Gastrocnemius medialis (tissue), 4 donors: Measurements from ENCODE around the gene JUP.

Experiments used
- POLR2A ChIP-seq, 2 donors: fragments of 450-650 bp; IDR thresholded peaks; one replicate each; pipeline ENCODE4 v1.6.1; 2017; ENCODE audit warnings: antibody characterized with exemption in 2 of 2, mild to moderate bottlenecking in 2 of 2, moderate library complexity in 2 of 2
- TF ChIP-seq, protein P1 (sequence below), 5 experiments: fragments of 450-650 bp in 3 of 5; fragments of 200-600 bp in 2 of 5; sonication (generic) in 2 of 5; IDR thresholded peaks in 4 of 5; conservative IDR thresholded peaks in 1 of 5; 1 replicate in 4 of 5; 2 replicates in 1 of 5; pipeline ENCODE4 v1.5.1; 2016 to 2019; ENCODE audit warnings: antibody characterized with exemption in 5 of 5, mild to moderate bottlenecking in 3 of 5, moderate library complexity in 3 of 5

DNA sequence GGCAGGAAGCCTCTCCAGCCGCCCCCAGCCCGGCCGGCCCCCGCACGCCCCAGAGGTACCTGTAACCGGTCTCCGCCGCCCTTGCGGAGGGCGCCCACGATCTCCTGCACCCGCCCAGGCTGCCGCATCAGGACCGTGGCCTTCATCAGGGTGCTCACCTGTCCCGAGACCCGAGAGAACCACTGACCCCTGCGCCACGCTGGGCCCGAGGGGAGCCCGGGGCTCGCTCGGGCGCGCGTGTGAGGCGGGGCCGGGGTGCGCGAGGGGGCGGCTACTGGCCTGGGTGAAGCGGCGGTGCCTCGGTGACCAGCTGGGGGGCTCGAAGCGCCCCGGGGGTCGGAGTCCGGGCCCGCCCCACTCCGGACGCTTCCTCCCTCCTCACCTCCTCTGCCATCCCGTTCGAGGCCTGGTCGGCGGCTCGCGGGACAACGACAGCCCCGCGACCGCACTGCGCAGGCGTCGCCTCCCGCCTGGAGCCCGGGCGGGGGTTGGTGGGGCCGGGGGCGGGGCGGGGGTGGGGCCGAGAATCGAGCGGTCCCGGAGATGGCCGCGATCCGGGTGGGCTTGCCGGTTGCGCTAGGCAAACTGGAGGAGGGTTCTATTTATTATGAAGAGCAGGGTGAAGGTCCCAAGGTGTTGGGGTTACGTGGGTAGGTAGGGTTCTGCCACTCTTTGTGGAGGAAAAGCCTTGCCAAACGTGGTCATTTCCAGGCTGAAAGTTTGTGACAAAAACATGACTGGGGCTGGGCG, 49.5 kb upstream of the JUP start, which contains the start of gene NT5C3B:
- TF ChIP-seq, protein P1, sequence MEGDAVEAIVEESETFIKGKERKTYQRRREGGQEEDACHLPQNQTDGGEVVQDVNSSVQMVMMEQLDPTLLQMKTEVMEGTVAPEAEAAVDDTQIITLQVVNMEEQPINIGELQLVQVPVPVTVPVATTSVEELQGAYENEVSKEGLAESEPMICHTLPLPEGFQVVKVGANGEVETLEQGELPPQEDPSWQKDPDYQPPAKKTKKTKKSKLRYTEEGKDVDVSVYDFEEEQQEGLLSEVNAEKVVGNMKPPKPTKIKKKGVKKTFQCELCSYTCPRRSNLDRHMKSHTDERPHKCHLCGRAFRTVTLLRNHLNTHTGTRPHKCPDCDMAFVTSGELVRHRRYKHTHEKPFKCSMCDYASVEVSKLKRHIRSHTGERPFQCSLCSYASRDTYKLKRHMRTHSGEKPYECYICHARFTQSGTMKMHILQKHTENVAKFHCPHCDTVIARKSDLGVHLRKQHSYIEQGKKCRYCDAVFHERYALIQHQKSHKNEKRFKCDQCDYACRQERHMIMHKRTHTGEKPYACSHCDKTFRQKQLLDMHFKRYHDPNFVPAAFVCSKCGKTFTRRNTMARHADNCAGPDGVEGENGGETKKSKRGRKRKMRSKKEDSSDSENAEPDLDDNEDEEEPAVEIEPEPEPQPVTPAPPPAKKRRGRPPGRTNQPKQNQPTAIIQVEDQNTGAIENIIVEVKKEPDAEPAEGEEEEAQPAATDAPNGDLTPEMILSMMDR (IDR thresholded peaks at IDR 0.05 in 4 of 5, conservative IDR thresholded peaks at IDR 0.05 in 1 of 5) = no peak
- peak in 1 of 2 donors; percentile 35 for TF ChIP-seq POLR2A (IDR thresholded peaks at IDR 0.05)
